ENCODE results near the gene TPCN2.

The TPCN2 gene

DNA sequence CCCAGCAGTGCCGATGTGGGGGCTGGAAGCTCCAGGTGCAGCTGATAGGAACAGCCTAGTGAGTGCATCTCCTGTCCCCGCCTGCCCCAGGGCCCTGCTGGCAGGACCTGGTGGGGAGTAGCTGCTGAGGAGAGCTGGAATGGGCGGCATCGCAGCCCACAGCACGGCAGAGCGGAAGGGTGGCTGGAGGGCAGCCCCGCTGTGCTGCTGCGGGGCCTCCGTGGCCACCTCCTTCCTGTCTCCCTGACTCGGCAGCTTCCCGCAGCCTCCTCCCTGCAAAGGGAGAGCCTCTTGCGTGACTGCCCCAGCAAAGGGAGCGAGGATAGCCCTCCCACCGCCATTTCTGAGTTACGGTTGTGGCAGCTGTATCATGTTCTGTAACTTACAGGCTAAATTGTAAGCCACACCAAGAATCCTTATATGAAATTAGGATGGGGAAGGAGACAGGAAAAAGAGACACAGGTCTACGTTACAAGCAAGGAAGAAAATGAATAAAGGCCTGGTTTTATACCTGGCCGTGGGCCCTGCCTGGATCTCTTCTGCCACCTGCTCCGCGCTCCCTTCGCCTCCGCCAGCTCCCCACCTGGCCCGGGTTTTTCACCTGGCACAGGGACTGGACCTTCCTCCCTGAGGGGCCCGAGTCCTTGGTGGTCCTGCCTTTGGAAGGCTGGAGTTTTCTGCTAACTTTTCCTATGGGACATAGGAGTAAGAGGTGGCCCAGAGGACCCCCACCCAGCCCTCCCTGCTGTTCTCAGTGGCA is 10.0 kb downstream of the TPCN2 start:
- DNase-seq = no peak

DNA sequence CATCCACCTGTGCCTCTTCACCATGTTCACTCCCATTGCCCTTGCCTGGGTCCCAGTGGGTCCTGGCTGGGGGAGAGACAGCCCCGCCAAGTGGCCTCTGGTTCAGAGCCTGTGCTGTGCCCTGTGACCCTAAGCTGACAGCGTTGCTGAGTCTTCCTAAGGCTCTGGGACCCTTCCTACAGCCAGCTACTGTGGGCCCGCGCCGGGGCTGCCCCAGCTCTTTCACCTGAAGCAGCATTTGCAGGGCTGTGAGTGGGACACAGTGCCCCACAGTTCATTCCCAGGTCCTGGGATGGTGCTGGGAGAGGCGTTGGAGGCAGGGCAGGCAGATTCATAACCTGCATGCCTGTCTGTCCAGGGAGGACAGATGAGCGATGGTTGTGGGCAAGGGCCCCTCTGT is 10.7 kb downstream of the TPCN2 start:
- DNase-seq = no peak

DNA sequence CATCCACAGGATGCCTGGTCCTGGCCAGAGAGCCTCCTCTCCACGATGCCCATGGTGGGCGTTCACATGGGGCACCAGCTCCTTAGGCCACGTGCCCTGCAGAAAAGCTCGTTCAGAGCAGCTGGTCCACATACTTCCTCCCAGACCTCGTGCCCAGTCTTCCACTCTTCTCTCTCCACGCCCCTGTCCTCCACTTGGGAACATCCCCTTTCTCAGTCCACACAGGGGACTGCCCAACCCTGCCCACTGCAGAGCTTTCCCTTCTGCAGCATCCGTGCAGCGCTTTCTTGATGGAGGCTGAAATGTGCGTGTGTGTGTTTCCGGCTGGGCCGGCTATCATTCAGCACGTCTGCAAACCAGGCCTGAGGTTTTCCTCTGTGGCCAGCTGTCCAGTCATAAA is 11.3 kb downstream of the TPCN2 start:
- no peak for DNase-seq

DNA sequence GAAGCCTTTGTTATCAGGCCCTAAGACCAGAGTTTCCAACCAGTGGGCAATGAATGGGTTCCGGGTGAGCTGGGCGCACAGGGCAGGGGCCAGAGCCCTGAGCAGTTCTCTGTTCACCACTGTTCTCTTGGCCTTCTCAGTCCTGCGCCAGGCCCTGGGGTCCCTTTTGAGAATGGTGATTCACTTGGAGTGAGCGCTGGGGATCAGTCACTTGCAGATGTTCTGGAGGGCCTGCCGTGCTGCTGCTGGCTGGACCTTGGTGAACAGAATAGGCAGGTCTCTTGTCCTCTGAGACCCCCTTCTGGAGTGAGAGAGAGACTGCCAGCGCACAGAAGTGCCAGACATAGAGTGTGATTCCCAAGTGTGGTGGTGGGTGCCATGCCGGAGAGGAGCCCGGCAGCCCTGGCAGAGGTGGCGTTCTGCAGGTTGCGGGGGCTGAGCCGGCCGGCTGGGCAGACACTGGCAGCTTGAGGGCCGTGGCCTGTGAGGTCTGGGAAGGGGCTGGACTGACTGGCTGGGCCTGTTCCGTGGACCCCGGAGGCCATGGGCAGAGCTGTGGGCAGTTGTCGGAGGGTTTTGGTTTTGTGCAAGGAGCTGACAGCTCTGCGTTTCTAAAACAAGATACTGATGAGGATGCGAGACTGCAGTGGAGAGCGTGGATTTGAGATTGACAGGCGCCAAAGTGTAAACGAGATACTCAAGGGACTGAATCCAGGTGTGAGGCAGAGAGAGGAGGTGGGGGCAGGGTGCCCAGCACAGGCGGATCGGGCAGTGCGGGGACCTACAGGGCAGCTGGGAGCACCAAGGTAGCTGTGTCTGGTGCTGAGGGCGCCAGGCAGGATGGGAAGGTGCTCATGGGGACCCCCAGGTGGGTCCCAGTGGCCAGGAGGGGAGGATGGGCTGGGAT is 12.3 kb downstream of the TPCN2 start:
- DNase-seq = no peak

DNA sequence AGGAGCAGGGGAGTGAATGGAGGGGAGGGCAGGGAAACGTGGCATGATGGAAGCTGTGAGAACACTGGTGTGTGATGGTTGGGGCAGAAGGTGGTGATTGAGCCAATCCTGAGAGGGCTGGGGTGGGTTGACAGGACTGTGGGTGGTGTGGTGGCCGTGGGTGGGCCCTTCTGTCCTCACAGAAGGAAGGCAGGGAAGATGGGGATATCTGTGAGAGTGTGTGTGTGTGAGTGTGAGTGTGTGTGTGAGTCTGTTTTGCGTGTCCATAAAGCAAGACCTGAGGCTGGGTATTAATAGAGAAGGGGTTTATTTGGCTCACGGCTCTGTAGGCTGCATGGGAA is 13.0 kb downstream of the TPCN2 start:
- no peak for DNase-seq

DNA sequence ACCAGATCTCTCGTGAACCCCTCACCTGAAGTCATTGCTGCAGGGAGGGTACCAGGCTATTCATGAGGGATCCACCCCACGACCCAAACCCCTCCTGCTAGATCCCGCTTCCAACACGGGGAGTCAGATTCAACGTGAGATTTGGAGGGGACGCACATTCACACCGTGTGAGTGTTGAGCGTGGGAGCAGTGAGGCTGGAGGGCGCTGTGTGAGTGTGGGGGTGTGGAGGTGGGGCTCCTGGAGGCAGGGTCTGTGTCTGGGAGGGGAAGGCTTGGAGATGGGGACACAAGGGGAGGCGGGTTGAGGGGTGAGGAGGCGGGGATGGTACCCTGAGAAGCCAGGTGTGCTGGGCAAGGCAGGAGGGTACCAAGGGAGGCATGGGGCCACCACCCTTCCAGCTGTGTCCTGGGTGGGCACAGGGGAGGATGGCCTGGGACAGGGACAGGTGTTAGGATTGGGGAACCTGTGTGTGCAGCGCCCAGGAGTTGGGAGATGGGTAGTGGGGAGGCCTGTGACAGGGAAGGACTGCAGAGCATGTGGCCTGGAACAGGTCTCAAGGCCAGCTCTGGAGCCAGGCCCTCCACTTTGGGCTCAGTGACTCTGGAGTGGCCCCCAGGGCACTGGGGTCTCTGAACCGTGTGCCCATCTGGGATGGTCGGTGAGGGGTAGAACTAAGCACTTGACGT is 13.6 kb downstream of the TPCN2 start:
- DNase-seq = no peak

DNA sequence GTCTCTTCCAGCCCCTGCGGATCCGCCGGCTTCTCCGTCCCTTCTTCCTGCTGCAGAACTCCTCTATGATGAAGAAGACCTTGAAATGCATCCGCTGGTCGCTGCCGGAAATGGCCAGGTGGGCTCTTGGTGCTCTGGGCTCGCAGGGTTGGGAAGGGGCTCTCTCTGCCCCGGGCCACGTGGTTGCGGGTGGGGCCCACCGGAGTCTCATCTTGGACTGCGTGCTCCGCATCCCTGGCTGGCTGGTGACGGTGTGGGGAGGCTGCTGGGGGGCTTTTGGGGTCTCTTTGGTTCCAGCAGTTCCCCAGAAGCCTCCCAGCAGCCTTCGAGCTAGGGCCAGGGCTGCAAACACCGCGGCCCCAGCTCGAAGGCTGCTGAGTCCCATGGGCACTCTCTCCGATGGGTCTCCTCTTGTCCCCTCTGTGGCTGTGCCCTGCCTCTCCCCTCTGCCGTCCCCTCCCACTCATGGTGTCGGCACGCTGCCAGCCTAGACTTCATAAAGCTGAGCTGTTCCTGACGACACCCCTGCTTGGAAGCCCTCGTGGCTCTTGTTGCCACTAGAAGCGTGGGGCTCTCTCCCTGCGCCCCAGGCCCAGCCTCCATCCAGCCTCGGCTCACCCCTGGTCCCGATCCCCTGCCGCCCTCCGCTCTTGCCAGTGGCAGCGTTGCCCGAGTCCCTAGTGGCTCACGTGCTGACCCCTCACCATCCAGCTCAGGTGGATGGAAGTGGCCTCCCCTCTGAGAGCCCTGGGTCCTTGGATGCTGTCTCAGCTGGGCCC is 14.3 kb downstream of the TPCN2 start:
- DNase-seq = no peak

DNA sequence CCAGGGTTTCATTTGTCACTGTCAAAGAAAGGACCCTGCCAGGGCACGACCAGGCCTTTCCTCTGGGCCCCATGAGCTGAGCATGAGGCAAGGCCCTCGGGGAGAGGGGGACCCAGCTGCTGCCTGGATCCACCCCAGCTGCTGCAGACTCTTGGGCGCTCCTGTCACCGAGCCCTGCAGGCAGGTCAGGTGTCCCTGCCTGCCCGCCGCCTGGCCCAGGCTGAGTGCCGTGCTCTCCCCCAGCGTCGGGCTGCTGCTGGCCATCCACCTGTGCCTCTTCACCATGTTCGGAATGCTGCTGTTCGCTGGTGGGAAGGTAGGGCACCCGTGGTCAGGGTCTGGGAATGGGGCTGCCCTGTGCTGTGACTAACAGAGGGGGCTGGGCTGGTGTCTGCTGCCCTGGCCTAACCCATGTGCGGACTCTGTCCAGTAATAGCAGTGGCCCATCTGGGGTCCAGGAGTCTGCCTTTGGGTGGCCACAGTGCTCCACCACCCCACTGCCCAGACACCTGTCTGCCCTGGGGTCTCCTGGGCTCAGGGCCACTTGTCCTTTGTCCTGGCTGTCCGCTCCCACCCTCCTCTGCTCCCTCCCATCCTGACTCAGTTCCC is 15.0 kb downstream of the TPCN2 start:
- DNase-seq = no peak

DNA sequence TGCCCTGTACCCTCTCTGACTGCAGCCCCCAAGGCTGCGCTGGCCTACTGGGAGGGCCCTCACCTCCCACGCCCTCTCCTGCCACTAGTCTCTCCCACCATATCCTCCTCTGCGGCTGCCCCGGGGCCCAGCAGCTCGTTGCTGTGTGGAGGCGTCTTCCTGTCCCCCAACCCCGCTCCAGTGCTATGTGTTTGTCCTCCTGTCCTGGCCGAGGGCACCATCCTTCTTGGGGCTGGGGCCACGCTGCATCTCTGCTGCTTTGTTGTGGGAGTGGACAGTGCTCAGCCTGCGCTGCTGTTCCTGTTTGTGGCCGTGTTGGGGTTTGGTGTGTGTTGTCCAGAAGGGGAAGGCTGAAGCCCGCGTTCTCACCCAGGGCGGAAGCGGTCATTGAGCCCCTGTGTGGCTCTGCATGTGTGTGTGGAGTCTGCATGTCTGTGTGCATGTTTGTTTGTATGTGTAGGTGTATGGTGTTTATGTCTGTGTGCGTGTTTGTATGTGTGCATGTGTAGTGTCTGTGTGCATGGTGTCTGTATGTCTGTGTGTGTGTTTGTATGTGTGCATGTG is 15.7 kb downstream of the TPCN2 start:
- no peak for DNase-seq

DNA sequence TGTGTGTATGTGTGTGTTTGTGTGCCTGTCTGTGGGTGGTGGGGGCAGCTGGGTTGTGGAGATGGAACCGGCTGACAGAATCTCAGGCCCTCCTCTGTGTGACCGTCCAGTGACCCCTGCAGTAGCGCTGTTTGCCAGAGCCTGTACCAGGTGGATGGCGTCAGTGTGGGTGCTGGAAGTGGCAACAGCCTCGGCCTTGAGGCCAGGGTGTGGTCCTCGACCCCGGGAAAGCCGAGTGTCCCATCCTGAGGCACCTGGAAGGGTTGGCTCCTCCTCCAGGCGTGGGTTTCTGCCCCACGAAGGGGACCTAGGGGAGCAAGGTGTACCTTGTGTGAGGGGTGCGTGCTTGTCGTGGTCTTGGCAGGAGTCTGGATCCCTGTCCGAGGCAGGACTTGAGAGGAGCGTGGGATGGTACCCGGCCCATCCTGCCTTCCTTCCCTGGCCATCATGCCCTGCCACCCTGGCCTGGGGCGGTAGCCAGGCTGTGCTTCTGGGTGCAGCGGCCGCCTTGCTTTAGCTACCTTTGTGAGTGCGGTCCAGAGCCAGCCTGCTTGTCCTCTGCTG is 16.5 kb downstream of the TPCN2 start:
- no peak for DNase-seq

DNA sequence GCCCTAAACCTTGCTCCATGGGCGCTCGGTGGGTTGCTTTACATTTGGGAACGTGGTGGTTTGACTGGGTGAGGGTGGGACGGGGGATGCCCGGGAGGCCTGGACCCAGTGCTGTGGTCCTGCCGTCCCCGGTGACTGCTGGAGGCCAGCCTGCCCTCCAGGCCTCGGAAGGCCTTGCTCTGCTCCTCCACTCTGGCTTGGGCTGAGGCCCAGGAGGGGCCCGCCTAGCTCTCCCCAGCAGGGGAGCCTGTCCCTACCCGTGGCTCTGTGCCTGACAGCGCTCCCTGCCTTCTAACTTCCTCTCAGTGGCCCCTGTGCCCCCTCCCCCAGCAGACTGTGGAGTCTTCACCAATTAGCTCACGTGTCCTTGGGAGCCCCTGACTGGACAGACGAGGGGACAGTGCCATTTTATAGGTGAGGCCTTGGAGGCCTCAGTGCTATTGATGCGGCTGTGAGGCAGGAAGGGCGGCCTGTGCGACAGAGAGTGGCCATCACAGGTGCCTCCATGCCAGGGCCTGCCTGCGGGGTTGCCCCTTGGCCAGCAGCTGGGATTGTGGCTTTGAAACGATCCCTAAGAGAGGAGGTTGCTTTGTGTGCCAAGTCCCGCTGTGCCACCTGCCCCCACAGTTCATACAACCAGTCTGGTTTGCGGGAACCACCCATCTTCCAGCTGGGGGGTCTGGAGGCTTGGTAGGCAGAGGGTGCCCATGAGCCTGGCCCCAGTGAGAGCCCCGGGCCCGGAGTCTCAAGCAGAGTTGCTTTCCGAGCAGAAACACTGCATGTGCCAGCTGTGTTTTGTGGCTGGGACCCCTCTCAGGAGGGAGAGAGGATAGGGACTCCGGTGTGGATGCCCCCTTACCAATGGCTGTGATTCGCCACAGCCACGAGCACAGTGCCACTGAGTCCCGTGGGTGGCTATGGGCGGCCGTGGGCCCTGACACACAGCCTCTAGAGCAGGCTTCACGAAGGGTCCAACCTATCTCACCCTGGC is 17.7 kb downstream of the TPCN2 start:
- DNase-seq = no peak

DNA sequence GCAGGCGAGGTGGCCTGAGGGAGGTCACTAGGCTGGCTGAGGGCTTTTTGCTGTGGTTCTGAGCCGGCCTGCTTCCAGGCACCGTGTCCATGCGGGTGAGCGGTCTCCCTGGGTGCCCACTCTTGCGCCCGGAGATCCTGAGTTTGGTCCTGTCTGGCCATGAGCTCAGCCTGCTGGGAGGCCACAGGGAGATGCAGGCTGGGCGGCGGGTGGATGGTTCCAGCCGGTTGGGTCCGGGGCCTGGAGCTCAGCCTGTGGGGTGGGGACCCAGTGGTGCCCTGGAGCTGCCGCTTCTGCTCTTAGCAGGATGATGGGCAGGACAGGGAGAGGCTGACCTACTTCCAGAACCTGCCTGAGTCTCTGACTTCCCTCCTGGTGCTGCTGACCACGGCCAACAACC is 18.5 kb downstream of the TPCN2 start:
- no peak for DNase-seq

DNA sequence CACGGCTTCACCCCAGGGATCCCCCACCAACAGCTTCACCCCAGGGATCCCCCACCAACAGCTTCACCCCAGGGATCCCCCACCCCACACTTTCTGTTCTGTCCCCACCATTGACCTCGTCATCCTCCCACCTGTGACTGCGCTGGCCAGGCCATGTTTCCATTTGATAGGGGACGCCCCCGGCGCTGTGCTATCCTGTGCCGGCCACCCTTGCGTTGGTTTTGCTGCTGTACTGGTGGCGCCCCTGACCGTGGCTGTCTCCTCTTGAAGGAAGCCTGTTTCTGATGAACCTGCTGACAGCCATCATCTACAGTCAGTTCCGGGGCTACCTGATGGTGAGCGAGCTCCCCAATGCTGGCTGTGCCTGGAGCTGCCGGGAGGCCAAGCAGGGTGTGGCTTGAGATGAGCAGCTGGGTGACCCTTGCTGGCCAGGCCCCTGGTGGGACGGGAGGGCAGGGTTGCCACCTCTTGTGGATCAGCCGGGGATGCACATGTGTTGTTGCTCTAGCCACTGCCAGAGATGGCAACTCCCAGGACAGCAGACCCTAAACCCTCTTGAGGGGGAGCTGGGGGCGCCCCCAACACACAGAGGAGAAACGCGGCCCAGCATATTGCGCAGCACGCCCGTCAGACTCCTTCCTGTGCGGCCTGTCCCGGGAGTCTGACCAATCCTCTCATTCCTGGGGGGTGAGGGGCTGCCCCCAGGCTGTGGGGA is 22.5 kb downstream of the TPCN2 start:
- no peak for DNase-seq

DNA sequence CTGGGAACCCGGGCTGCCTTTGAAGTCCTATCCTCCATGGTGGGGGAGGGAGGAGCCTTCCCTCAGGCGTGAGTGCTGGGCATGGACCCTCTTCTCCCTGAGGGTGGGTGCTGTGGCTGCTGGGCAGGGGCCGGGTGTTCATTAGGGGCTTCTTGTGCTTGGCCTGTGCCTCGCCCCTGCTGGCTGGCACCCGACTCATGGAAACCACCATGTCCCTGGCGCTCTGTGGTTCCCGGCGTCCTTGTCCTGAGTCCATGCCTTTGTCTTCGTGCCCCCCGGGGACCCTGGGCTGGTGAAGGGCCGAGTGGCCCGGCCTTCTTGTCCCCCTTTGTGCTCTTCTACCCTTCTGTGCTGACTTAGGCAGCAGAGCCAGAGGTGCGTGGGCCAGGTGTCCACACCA is 23.2 kb downstream of the TPCN2 start:
- no peak for DNase-seq

DNA sequence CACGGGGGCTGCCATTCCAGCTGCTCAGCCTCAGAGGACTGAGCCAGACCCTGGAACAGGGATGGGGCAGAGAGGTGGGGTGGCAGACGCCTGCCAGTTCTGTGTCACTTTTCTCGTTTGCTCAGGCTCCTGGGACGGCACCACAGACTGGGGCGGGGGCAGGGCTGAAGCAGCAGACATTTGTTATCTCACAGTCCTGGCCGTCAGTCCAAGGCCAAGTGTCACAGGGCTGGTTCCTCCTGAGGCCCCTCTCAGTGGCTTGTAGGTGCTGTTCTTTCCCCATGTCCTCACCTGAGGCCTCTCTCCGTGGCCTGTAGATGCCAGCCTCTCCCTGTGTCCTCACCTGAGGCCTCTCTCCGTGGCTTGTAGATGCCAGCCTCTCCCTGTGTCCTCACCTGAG is 24.7 kb downstream of the TPCN2 start:
- no peak for DNase-seq

DNA sequence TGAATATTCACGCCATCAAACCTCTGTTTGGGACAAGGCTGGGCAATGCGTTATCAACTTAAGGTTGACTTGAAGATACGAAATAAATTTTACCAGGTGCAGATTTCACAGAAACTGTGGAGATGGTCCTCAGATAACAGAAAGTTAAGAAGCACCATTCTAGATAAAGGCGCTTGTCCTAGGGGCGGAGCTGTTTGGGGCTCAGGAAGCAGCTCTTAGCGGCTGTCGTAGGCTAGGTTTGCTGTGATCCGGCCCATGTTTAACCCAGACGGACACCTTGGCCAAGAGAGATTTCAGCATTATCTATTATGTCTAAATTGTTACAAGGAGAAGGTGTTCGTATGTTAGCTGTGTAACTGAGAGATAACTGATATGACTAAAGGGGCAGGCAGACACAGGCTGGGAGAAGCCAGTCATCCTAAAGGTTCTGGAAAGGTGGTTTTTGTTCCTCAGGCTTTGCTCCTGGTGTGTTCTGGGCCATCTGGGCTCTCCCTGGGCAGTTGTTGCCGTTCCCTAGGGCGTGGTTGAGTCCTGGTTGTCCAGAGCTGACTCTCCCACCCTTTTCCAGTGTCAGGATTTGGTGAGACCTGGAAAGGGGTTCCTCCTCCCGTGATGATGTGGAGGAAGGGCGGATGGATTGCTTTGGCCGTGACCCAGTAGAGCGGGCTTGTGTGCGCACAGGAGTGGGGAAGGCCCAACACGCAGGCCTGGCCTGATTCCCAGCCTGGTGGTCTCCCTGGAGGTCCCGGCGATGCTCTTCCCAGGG is 25.8 kb downstream of the TPCN2 start:
- DNase-seq = no peak

DNA sequence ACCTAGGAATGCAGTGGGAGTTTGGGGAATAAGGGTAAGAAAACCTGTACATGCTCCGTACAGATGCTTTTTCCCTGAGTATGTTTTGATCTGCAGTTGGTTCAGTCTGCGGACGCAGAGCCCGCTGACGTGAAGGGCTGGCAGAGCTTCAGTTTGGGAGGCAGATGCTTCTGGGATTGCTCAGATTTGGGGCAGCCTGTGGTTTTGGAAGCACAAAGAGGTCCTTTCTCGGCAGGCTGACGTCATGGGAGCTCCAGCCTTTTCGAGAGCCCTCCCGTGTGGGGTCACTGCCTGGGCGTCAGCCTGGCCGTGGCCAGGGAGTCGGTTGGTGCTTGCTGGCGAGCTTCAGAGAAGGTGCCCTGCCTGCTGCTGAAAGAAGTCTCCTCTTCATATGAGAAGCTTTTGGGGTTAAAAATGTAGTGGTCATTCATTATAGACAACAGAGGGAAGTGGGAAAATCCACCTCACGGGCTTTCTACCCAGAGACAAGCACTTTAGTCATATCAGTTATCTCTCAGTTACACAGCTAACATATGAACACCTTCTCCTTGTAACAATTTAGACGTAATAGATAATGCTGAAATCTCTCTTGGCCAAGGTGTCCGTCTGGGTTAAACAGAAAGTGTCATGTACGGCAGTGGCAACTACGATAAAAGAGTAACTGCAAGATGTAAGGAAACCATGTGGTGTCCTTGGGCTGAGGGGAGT is 26.8 kb downstream of the TPCN2 start:
- no peak for DNase-seq

DNA sequence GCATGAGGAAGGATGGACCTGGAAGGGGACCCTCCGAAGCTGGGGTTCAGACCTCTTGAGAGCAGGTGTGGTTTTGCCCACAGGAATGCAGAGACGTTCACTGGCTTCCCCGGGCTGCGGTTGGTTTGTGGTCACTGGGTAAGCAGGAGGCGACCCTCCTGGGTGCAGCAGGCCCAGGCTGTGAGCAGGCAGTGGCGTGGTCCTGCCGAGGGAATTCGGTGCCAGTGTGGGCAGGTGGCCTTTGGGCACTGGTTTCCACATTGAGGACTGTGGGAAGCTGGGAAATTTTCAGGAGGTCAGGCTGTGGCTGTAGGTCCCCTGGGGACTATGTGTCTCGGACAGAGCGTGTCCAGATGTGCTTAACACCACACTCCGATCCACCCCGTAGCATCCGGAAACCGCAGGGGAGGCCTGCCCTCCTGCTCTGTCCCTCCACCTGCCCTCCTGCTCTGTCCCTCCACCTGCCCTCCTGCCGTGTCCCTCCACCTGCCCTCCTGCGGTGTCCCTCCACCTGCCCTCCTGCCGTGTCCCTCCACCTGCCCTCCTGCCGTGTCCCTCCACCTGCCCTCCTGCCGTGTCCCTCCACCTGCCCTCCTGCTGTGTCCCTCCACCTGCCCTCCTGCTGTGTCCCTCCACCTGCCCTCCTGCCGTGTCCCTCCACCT is 27.5 kb downstream of the TPCN2 start:
- no peak for DNase-seq

Data from T-helper 9 cell (primary cell).